Hematopoietic multipotent progenitor cell treated with erythropoietin and hydrocortisone succinate and interleukin-3 and kit ligand, for 15 days (in vitro differentiated cells): ENCODE results near the gene BBS1.
"Not testable (repeated sequence)": the region's sequence is repeated elsewhere in the genome, so short reads cannot be mapped to it uniquely, and the experiment has no call there.

Source experiments
- DNase-seq: peaks from one replicate; pipeline ENCODE4 v3.0.0-alpha.2; 2015; ENCODE audit warnings: low spot score

The BBS1 gene

DNA sequence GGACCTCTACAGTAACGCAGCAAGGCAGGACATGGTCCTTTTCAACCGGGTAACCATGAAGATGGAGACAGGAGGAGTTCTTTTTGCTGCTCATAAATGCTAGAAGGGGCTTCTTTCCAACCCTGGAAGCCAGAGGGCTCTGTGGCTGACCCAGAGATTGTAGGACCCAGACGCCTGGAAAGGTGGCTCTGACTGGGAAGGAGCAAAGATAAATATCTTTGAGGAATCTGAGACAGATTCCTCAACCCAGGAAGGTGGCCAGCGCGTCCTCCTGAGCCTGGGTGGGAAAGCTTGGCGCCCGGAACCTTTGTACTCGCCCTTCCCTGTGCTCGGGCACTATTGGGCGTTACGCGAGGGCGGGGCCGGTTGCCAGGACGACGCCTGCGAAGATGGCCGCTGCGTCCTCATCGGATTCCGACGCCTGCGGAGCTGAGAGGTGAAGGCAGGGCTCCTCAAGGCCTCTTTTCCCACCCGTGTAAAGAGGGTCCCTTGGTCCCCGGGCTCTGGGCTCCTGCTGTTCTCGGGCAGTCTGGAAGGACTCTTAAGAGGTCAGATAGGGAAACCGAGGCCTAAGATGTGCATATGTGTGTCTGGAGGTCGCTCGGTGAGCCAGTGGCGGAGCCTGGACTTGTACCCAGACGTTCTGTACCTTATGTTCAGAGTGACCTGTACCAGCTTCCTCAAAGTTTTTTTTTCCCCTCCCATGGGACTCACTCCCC is at the start of gene BBS1:
Gene BBS1 (plus strand): TSS at position 365 of the 719 bp plus-strand sequence. CDS start 25 bp downstream, at position 390.
- peak; percentile 86 for DNase-seq

DNA sequence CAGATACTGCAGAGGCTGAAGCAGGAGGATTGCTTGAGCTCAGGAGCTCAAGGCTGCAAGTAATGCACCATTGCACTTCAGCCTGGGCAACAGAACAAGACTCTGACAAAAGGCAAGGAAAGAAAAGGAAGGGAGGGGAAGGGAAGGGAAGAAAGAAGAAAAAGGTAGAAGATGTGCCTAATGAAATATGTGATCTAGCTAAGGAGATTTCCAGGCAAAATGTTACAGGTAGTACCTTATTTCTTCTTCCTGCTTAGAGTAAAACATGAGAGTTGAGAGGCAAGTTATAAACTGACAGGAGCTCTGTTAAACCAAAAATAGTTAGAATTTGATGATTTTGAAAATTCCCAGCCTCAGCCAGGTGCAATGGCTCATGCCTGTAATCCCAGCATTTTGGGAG is 48.4 kb upstream of the BBS1 start:
- no peak for DNase-seq

DNA sequence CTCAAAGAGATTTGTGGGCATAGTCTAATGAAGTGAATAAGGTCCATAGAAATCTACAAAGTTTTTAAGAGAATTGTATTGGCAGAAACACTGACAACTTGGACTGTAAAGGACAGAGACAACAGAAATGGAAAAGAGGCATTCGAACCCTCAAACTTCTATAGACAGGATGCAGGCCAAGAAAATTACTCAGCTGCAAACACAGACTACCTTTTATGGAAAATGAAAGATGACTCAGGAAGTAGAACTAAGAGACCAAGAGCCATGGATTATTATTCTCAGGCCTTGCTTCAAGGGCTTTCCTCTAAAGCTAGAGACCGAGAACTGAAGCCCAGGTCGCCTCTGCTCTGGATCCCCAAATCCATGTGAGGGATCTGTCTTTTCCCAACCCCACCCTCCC is 47.5 kb upstream of the BBS1 start:
- no peak for DNase-seq

DNA sequence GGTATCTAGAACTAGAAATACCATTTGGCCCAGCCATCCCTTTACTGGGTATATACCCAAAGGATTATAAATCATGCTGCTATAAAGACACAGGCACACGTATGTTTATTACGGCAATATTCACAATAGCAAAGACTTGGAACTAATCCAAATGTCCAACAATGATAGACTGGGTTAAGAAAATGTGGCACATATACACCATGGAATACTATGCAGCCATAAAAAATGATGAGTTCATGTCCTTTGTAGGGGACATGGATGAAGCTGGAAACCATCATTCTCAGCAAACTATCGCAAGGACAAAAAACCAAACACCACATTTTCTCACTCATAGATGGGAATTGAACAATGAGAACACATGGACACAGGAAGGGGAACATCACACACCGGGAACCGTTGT is 46.3 kb upstream of the BBS1 start:
- not testable (repeated sequence) for DNase-seq

DNA sequence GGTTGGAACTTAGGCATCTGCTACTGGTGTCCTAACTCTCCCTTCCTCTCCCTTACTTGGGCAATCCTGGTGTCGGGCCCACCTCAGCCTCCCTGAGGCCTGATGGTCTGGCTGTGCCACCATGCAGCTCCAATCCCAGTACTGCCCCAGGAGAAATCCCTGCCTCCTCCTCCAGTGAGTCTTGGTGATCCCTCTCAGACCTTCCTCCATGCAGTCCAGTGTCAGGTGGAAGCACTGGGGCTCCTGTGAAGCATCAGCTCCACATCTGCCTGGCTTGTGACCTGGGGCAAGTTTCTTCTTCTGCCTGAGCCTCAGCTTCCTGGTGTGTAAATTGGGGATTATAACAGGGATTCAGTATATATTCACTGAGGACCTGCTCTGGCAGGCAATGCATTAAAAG is 45.5 kb upstream of the BBS1 start:
- no peak for DNase-seq

DNA sequence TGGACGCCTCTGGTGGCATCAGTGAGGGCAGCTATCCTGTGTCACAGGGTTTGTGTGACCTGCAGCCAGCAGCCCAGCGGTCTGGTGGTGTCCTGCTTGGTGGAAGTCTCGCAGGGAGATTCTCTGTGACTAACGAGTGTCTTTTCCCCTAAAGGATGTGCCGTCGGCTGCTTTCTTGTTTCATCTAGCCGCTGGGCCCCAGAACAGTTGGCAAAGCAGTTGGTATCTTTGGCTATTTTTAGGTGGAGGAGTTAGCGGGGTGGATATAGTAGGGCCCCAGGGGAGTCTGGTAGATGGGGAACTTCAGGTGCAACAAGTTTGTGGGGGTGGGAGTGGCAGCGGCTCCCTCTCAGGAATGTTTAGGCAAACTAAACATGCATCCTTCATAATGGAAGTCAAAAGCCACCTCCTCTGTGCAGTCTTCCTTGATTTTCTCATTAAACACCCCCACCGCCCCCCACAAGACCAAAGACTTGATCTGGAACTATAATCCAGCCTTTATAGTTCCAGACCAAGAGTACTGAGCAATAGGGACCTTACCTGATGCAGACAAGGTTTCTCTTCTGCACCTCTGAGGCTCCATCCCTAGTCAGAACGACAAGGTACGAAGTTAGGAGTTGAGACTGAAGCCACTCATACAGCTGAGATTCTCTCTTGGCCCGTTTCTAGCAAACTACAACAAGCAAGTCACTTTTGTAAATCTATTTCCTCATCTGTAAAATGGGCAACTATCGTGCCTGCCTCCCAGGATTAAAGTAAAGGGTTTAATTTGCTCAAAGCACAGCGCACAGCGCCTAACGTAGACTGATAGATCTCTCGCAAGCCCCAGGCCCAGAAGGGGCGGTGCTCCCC is 44.8 kb upstream of the BBS1 start:
- DNase-seq, result no peak

DNA sequence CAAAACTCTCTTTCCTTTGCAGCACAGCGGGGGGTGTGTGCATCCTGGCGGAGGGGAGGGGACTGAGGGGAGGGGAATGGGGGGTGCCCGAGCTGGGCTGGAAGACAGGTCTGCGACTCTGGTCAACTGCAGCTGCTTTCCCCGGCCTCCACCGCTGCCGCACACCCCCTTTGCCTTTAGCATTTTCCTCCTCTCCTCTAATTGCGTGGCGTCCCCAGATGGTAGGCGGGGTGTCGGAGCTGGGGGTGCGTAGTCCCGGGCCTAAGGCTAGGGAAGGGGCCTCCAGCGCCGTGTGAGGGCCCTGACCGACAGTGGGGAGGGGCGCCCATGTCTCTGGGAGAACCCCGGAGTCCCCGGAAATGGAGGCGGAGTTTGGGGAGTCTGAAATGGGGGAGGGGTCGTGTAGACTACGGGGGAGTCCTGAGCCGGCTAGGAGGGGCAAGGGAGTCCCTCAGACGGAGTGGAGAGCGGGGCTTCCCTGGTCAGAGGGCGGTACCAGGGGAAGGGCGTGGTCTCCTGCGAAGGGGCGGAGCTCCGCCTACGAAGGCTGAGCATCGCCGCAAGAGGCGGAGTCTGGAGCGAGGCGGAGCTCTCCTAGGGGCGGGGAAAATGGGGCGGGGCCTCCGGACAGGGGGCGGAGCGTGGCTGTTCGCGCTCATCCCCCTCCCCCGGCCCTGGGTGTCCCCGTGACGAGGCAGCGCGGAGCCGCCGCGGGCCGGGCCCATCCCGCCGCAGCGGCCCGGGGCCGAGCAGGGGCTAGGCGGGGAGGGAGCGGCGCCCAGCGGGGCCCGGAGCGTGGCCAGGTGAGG is 44.0 kb upstream of the BBS1 start, which contains the start of gene PELI3:
Gene PELI3 (plus strand): TSS at position 681 of the 809 bp plus-strand sequence. CDS start 1,224 bp downstream, outside the sequence.
- peak; percentile 87 for DNase-seq

DNA sequence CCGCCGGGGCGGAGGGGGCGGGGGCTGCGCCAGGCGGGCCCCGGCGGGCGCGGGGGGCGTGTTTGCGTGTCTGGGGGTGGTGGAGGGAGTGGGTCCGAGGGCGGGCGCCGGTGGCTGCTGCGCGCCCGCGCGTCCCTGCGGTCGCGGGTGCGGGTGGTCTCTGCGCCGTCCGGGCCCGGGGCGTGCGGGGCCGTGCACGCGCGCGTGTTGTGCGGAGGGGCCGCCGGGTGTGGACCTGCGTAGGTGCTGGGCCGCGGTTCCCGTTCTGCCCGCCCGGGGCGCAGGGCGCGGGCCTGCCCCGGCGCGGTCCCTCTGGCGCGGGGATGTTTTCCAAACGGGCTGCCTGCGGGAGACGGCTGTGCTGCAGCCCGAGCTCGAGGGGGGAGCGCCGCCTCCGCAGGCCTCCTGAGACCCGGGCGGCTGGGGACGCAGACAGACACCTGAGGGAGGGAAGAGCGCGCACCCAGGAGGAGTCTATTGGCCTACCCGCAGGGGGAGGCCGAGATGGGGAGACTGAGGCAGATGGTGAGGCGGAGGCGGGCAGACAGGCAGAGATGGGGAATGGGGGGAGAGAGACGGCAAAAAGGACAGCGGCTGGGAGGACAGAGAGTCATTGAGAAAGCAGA is 43.3 kb upstream of the BBS1 start:
- peak; percentile 8 for DNase-seq

DNA sequence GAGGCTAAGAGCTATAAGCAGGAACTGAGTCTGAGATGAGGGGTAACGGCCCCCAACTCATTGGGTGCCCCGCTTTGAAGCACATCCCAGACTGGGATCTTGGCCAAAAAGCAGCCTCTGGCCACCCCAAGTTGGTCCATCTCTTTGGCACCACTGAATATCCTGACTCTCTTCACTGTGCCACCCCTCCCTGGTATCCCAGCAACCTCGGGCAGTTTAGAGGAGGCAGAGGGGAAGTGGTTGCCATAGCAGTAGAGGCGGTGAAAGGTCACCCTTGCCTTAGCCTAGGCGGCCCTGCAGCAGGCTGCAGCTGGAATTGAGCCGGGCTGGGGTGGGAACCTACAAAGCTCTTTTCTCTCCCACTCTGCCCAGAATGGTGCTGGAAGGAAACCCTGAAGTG is 42.7 kb upstream of the BBS1 start:
- DNase-seq, result no peak

DNA sequence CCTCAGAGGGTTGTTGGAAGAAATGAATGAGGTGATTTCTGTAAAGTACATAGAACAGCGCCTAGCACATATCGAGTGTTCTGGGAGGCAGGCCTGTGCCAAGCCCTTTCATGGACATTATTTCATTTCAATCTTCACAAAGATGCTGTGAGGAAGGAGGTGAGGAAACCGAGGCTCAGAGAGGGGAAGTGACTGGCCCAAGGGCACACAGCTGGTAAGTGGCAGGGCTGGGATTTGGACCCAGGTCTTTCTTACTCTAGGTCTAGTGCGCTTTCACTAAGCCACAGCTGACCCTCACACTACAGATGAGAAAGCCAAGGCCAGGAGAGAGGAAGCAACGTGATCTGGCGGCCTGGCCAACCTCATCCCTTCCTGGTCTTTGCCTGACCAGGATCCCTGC is 41.7 kb upstream of the BBS1 start:
- DNase-seq, result no peak

DNA sequence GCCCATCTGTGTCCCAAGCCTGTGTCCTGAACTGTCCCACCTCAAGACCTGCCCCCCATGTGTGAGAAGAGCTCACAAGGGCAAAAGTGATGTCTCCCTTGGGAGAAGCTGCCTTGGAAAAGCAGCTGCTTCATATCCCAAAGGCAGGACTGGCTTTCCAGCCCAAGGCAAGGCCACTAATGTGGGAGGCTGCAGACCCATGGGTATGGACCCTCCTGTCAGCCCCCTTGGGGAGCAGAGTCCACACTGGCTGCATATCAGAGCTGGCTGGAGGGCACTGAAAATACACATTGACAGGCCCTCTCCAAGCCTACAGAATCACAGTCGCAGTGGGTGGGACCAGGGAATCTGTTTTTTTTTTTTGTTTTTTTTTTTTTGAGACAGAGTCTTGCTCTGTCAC is 41.0 kb upstream of the BBS1 start:
- no peak for DNase-seq

DNA sequence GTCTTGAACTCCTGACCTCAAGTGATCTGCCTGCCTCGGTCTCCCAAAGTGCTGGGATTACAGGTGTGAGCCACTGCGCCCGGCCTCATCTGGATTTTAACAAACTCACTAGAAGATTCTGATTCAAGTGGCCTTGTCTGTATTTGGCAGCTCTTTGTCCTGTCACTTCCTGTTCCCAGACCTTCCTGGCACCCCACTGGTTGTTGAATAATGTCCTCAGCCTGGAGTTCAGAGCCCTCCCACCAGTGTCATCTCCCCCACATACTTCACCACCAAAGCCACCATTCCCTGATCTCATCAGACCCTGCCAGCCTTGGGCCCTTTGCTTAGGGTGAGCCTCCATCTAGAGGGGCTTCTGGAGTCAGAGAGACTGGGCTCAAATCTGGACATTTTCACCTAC is 40.4 kb upstream of the BBS1 start:
- no peak for DNase-seq

DNA sequence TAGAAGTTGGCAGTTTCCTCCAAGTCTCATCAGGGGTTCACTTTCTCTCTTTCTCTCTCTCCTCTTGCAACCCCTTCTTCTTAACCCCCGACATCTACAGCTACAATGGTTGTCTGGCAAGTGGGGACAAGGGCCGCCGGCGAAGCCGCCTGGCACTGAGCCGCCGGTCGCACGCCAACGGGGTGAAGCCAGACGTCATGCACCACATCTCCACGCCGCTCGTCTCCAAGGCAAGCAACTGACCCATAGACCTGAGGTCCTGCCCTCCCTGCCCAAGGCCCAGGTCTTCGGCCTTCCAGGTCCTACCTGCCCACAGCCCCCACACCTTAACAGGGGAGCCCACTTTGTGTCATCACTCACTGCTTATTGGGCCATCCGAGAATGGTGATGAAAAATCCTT is 39.3 kb upstream of the BBS1 start:
- DNase-seq, result no peak

DNA sequence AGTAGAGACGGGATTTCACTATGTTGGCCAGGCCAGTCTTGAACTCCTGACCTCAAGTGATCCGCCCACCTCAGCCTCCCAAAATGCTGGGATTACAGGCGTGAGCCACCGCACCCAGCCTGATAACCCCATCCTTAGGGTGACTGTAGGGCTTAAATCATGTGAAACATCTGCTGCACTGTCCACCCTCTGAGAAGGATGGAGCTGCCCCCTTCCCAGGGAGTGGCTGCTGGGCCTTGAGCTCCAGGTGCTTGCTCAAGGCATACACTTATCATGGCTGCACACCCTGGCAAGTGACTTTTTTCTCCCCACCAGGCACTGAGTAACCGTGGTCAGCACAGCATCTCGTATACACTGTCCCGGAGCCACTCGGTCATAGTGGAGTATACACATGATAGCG is 38.4 kb upstream of the BBS1 start:
- DNase-seq, result no peak

DNA sequence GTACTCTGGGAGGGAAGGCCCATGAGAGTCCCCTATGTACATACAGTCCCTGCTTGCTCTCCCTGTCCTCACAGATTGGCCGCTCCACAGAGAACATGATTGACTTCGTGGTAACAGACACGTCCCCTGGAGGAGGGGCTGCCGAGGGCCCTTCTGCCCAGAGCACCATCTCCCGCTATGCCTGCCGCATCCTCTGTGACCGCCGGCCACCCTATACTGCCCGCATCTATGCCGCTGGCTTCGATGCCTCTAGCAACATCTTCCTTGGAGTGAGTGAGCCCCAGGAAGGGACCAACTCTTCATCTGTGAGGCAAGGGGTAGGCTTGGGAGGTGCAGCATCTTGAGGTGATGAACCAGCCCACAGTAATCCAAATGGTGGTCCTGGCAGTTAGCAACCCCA is 37.3 kb upstream of the BBS1 start:
- DNase-seq, result no peak

DNA sequence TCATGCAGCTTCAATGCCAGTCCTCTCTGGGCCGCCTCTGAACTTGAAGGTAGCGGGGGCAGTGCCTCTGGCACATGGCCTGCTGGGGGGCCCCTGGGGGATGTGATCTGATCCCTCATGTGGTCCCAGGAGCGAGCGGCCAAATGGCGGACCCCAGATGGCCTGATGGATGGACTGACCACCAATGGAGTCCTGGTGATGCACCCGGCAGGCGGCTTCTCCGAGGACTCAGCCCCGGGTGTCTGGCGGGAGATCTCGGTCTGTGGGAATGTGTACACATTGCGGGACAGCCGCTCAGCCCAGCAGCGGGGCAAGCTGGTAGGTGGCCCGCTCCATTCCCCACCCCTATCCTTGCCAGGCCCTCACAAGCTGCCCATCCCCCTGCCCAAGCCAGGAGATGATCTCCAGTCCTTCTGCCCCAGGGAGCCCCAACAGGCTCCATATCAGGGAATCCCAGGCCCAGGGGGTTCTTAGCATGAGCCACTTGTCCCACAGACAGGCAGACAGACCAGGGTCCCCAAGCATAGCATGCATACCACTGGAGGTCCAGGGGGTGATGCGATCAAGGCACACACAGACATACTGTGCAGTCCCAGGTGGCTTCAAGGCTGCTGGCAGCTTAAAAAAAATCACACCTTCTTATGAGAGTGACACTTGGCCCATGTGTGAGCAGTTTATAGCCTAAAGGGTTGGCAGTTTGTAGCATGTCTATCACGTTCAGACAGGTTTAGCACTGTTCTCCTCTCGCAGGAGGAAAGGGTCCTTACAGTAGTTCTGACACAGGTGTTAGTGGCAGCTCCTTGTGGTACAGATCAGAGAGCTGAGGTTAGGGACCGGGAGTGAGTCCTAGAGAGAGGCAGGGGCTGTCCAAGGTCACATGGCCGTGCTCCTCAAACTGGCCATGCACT is 36.6 kb upstream of the BBS1 start:
- no peak for DNase-seq

DNA sequence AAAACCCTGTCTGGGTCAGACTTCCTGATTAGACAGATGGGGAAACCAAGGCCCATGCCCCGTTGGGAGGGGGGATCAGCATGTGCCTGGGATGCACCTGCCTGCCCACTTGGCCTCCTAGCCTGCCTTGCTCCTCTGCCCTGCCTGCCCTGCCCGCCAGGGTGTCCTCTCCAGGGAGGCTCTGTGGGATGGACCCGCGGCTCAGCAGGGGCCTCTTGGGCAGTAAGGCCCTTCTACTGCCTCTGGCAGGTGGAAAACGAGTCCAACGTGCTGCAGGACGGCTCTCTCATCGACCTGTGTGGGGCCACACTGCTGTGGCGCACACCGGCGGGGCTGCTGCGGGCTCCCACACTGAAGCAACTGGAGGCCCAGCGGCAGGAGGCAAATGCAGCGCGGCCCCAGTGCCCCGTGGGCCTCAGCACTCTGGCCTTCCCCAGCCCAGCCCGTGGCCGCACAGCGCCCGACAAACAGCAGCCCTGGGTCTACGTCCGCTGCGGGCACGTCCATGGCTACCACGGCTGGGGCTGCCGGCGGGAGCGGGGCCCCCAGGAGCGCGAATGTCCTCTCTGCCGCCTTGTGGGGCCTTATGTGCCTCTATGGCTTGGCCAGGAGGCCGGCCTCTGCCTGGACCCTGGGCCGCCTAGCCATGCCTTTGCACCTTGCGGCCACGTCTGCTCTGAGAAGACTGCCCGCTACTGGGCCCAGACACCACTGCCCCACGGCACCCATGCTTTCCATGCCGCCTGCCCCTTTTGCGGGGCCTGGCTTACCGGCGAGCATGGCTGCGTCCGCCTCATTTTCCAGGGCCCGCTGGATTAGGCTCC is 34.9 kb upstream of the BBS1 start:
- DNase-seq, result no peak

DNA sequence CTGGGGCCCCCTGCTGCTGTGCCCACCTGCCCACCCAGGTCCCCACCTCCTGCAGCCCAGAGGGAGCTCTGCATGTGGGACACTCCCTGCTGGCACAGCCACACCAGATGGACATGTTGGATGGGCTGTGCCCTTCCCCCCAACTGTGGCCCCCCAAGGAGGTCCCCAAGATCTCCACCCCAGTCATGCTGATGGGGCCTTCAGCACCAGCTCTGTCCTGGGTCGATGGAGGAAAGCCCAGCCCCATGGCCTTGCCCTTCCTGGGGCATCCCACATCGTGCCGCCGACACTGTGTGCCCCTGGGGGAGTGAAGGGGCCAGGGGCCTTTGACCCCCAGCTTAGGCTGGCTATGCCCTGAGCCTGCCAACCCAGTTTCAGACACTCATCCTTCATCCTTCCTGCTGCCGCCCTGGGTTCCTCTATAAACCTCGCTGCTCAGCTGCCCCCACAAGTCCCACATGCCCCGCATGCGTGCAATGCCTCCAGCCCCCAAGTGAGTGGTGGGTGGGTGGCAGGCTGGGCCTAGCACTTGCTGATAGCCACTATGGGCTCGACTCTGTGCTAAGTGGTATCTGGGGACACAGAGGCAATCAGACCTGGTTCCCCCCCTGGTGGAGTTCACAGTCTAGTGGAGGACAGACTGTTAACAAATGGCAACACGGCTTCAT is 34.1 kb upstream of the BBS1 start:
- no peak for DNase-seq

DNA sequence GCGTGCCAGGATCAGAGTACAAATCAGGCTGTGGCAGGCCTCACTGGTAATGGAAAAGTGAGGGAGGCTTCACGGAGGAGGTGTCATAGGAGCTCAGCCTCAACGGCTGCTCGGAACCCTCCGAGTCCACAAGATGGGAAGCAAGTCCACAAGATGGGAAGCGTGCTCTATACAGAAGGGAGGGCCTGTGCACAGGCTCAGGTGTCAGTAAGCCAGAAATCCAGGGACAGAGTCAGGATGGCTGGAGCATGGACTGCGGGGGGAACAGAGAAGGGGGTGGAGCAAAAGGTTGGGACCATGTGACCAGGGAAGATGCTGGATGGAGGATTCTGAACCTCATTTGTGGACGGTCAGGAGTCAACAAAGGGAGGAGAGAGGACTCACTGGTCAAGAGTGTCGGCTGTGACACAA is 33.6 kb upstream of the BBS1 start:
- no peak for DNase-seq
